SJCRH30 (cell line): ENCODE results near the gene CRNKL1. TPM values are rescaled to one million over a fixed set of nuclear protein-coding genes. Genes with fewer than 3 reads are reported as not detected.

ENCODE experiments used
- DNase-seq, 2 experiments: peaks; one replicate each; pipeline ENCODE4 v3.0.0-alpha.2; 2015 to 2020
- H3K27ac ChIP-seq: fragments of 250-450 bp; sonication (Bioruptor Pico); 2 replicates; pipeline ENCODE4 v1.5.1; 2020; ENCODE audit warnings: mild to moderate bottlenecking, moderate library complexity
- H3K27me3 ChIP-seq: fragments of 250-450 bp; sonication (Bioruptor Pico); 2 replicates; pipeline ENCODE4 v1.5.1; 2020; ENCODE audit warnings: mild to moderate bottlenecking, moderate library complexity
- H3K36me3 ChIP-seq: fragments of 250-450 bp; sonication (Bioruptor Pico); 2 replicates; pipeline ENCODE4 v1.5.1; 2020; ENCODE audit warnings: mild to moderate bottlenecking, moderate library complexity
- H3K4me1 ChIP-seq: fragments of 250-450 bp; sonication (Bioruptor Pico); 2 replicates; pipeline ENCODE4 v1.5.1; 2020; ENCODE audit warnings: mild to moderate bottlenecking, moderate library complexity
- H3K4me3 ChIP-seq: fragments of 250-450 bp; sonication (Bioruptor Pico); 2 replicates; pipeline ENCODE4 v1.5.1; 2020; ENCODE audit warnings: mild to moderate bottlenecking, moderate library complexity
- H3K9me3 ChIP-seq: fragments of 250-450 bp; sonication (Bioruptor Pico); replicated peaks from 2 replicates; pipeline ENCODE4 v1.5.1; 2020; ENCODE audit warnings: mild to moderate bottlenecking, moderate library complexity
- total RNA-seq: library from RNA; depleted of rRNA; stranded (reverse); fragments of >200 nt; shearing (Covaris generic); gene quantifications from 2 replicates; pipeline ENCODE4 v1.2.3, GENCODE V29; 2014; rRNA removed

Gene CRNKL1
- total RNA-seq, 1 experiment from 2014 or later, result 51.8 TPM

DNA sequence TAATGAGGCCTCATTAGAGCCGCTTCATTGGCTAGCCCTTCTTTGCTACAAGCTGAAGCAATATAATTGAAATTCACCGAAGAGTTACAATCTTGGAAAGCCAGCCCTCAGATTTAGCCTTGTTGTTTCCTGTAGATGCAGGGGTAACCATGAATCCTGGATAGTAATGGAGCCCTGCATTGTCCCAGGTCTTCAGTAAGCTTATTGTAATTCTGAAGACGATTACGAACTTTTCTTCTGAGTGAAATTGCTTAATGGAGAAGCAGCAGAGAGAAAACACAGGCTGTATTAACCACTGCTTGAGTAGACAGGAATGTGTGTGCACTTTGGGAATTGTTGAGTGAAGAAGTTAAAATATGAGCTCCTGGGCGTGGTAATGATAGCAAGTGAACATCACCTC, 61.4 kb downstream of the CRNKL1 start:
- Histone ChIP-seq H3K9me3 (peaks cover 4% of the 10 kb centered on the region; the same call in 1 of the 2 replicates), H3K4me3 (no peak overlapping the region), H3K36me3 (peaks cover 10% of the 10 kb centered on the region), H3K27me3 (no peaks in the 10 kb centered on the region), H3K27ac (no peak overlapping the region), H3K4me1 (peaks cover 48% of the 10 kb centered on the region)
- no peak for DNase-seq

DNA sequence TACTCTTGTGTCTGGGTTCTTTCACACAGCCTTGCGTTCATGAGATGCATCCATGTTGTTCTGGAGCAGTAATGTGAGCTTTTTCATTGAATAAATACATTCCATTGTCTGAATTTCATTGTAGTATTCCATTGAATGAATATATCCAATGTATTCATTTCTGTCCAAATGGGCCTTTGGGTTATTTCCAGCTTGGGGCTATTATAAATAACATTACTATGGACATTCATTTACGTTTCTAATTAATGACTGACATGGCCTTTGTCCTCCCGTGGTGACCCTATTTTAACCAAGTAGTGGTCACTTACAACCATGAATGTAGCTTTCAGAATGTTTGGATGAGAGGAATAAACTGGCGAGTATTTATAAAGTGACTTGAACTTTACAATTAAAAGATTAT, 65.2 kb downstream of the CRNKL1 start:
- Histone ChIP-seq H3K27ac (no peak overlapping the region), H3K4me1 (peaks cover 19% of the 10 kb centered on the region), H3K9me3 (peaks cover 4% of the 10 kb centered on the region; the same call in 1 of the 2 replicates), H3K4me3 (no peak overlapping the region), H3K36me3 (peaks cover 15% of the 10 kb centered on the region), H3K27me3 (no peaks in the 10 kb centered on the region)
- no peak for DNase-seq

DNA sequence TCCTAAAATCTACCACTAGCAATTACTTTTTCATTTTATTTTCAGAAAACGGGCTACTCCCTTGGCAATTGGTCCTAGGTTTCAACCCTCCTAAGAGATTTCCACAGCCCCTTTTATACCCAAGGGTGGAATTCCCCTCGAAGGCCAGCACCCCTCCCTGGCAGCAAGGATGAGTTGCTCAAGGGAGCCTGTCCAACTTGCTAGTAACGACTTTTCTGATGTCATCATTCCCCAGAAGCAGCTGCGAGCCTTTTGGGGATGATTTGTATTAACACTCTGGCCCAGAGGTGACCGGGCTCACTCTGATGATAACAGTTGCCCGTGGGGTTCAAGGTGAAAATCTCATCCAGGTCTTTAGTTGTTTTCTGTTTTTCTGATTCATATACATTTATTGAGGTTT, 65.8 kb downstream of the CRNKL1 start:
- H3K36me3 ChIP-seq, result peaks cover 15% of the 10 kb centered on the region
- H3K4me3 ChIP-seq, result no peak overlapping the region
- DNase-seq, result peak in 1 of 2 experiments; percentile 31
- peaks cover 16% of the 10 kb centered on the region for H3K4me1 ChIP-seq
- H3K9me3 ChIP-seq, result peaks cover 4% of the 10 kb centered on the region; the same call in 1 of the 2 replicates
- H3K27ac ChIP-seq, result no peak overlapping the region
- H3K27me3 ChIP-seq, result no peaks in the 10 kb centered on the region

Other genes starting within 250 kb of the CRNKL1 start
- gene NAA20, start 35.1 kb downstream of the CRNKL1 start, total RNA-seq, result 63.8 and 71.3 TPM in 2 replicates
- gene CFAP61, start 66 bp upstream of the CRNKL1 start, total RNA-seq, result 0.23 and 0.40 TPM in 2 replicates